NCI-H1092 treated with DMSO at 0.1 percent for 48 hours (cell line): ENCODE data around the gene MAVS.
A peak's percentile ranks its signal among the peaks of the same experiment; 100 is the strongest.

Experiments
- DNase-seq: peaks from one replicate; lab custom pipeline; 2025; lab: John Stamatoyannopoulos, UW

MAVS gene

GRCh38 chr20:3846740-3847428 is at the start of gene MAVS:
MAVS (plus strand) TSS chr20:3846834; CDS start chr20:3854625, 7,791 bp downstream.
- DNase-seq = peak; percentile 92

- no peak for DNase-seq
These were observed 49.4 kb upstream of the MAVS start for GRCh38 chr20:3797226-3797545.

GRCh38 chr20:3797592-3798372 is 48.9 kb upstream of the MAVS start:
- DNase-seq = no peak

- DNase-seq = no peak
These were observed 48.3 kb upstream of the MAVS start for GRCh38 chr20:3798373-3798768.

GRCh38 chr20:3798908-3799248 is 47.8 kb upstream of the MAVS start:
- no peak for DNase-seq

- no peak for DNase-seq
These were observed 46.3 kb upstream of the MAVS start for GRCh38 chr20:3800256-3800877.

- no peak for DNase-seq
These were observed 45.8 kb upstream of the MAVS start for GRCh38 chr20:3800878-3801260.

GRCh38 chr20:3801299-3801698 is 45.3 kb upstream of the MAVS start:
- no peak for DNase-seq

GRCh38 chr20:3801846-3802245 is 44.8 kb upstream of the MAVS start:
- DNase-seq = no peak

GRCh38 chr20:3802524-3803239 is 44.0 kb upstream of the MAVS start:
- no peak for DNase-seq

- DNase-seq = no peak
These were observed 43.3 kb upstream of the MAVS start for GRCh38 chr20:3803289-3803688.

- no peak for DNase-seq
These were observed 42.8 kb upstream of the MAVS start for GRCh38 chr20:3803854-3804253.

GRCh38 chr20:3804254-3804751 is 42.3 kb upstream of the MAVS start:
- no peak for DNase-seq

- DNase-seq = no peak
These were observed 41.9 kb upstream of the MAVS start for GRCh38 chr20:3804781-3805180.

- DNase-seq = no peak
These were observed 38.1 kb upstream of the MAVS start for GRCh38 chr20:3808544-3808943.

- DNase-seq = peak; percentile 95
These were observed 35.0 kb upstream of the MAVS start for GRCh38 chr20:3811467-3812258.

GRCh38 chr20:3812259-3812681 is 34.4 kb upstream of the MAVS start:
- DNase-seq = no peak

- no peak for DNase-seq
These were observed 33.4 kb upstream of the MAVS start for GRCh38 chr20:3812975-3813847.

- no peak for DNase-seq
These were observed 32.6 kb upstream of the MAVS start for GRCh38 chr20:3813848-3814581.

- no peak for DNase-seq
These were observed 31.6 kb upstream of the MAVS start for GRCh38 chr20:3814928-3815495.
